Fibroblast of peridontal ligament (primary cell): ENCODE data around the gene PAPPA2.

ENCODE experiments used
- DNase-seq: peaks from one replicate; pipeline ENCODE4 v3.0.0-alpha.2; 2010; ENCODE audit errors: extremely low read depth

Gene PAPPA2

DNA sequence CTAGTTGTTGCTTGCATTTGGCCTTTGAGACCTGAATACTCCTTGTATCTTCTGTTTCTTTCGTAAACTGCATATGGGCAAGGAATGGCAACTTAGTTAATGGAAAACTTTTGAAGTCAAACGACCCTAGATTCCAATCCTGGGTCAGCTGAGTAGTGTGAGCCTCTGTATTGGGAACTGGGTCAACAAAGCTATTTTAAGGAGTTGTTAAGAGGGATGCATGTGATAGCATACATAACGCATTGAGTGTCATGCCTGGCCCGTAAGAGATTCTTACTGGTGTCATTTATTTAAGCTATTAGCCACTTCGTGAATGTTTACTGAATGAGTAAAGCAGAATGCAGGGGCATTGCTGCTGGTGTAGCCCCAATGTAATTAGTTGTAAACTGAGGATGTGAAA is 340.1 kb downstream of the PAPPA2 start:
- DNase-seq, result no peak

DNA sequence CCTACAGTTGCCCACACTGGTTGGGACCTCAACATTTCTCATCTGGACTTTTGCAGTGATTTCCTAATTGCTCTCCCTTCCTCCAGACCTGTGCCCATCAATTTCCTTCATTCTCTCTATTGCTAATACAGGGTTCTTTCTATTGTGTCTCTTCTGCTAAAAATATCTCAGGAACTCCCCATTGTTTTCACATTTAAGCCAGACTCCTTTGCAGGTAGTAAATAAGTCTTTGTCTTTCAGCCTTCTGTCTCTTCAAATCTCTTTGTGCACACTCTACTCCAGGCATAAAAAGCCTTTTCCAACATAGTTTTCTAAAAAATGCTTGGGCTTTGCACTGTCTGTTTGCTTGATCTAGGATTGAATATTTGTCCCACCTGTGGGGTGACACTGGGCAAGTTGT is 340.6 kb downstream of the PAPPA2 start:
- DNase-seq, result no peak

DNA sequence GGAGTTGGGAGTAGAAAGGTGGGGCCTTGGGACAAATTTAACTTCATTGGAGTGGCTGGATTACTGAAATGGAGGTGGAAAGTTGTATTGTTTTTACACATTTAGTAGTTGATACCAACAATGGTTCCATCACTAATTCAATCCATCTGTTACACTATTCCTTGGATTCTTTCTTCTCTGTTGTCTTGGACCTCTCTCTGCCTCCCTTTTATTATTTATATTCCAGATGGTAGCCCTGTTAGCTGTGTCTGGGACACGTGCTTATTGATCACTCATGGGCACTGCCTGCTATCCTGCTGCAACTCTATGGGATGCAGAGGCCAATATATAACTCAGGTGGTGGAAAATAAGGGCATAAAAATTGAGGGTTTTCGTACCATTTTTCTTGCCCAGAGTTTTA is 346.3 kb downstream of the PAPPA2 start:
- DNase-seq, result no peak

DNA sequence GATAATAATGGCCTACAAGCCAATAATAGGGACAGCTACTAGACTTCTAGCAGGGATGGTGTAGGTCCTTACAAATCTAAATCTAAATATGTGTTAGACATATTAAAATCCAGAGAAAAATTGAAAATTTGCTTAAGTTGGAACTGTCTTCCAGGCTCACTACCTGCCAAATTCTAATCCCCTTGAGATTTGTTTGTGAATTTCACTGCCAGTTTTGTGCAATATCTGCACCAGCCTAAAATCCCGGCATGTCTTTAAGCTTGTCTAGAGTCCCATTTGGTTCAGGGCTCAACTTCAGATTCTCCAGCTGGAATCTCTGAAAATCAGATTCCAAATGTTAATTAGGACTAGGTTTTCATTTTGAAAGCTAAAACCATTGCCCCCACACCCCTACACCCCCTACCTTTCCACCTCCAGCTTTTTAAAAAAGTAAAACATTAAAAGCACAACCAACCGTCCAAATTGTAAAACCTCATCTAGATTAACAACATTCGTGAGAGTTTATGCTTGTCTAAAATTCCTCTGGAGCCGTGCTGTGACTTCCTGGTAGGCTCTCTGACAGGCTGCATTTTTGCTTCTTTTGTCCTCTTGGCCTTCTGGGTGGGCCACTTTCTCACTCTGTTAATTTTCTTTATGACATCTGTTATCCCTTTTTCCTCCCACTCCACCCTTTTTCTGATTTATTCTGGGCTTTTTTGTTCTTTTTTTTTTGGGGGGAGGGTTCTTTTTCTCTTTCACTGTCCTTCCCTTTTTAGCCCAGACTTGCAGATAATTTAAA is 348.7 kb downstream of the PAPPA2 start:
- no peak for DNase-seq

DNA sequence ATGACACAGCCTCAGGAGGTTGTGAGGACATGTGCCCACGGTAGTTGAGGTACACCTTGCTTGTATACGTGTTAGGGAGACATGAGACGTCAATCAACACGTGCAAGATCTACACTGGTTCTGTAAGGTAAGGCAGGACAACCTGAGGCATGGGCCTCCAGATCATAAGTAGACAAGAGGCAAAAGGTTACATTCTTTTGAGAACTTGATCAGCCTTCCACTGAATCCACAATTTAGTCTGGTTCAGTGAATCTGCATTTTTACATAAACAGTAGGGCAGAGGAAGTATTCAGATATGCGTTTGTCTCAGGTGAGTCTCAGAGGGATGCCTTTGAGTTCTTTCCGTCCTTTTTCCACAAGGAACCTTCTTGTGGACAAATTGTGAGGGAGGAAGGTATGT is 352.6 kb downstream of the PAPPA2 start:
- no peak for DNase-seq

DNA sequence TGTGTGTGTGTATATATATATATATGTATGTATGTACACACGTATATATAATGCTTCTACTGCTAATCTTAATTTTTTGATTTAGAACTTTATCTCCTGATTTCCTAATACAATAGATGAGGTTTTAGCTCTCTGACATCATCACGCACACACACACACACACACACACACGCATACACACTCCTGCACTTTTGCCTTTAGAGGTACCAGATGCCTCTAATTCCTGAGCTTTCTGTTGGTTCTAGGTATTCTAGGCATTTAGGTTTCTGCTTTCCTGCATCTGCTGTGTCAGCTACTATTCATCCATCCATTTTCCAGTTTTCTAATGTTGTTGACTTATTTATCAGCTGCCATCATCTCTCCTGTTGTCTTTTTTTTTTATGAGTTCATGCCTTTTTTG is 353.3 kb downstream of the PAPPA2 start:
- DNase-seq, result no peak

DNA sequence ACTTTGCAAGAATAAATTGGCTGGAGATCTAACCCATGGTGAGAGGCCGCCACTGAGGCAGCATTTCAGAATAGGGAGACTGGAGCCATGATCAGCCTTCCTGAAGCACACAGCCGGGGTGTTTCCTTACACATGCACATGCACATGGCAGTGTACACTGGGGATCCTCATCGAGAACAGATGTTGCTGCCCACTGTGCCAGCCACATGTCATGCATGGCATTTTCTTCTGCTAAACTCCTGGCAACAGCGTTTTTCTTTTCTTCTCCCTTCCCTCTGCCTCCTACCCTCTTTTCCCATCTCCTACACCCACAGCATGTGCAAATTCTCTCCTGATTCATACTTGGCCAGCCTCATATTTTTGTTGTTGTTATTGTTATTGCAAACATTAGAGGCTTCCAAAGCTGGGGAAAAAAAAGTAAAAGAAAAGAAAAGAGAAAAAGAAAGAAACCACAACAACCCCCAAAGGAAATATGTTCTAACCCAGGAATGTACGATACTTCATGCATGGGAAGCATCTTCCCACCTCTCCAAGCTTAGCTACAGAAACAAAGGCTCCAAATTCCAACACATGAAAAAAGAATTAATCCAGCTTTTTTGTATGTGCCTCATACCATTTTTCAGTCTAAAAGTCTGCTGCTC is 357.5 kb downstream of the PAPPA2 start:
- DNase-seq, result no peak

DNA sequence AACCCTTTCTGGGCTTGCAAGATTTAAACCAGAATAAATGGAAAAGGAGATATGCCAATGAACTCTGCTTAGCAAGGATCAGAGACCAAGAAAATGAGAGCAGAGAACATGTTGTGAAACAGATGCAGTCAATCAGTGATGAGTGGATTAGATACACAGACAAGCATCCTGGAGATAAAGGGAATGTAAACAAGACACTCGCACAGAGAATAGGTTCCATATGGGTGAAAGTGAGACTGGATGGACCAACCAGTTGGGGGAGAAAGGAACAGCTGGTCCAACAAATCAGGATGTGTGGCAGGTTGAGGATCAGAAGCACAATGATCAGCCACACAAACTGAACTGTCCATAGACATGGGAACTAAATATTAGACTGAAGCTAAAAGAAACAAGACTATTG is 363.3 kb downstream of the PAPPA2 start:
- no peak for DNase-seq

DNA sequence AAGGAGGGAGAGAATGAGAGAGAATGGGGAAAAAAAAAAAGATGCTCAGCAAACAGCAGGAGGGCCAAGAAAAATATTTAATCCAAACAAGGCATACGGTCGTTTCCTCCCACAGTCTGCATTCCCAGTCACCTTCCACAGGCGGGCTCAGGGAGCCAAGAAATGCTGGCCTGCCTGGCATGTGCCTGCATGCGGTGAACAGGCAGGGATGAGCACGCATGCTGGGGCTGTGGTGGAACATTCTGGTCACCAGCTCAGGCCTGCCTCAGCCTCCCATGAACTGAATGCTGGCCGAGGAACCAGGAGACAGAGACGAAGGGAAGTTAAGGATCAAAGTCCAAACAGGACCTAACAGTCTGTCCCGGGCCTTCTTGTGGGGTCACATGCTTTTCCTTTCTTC is 366.3 kb downstream of the PAPPA2 start:
- DNase-seq, result no peak

DNA sequence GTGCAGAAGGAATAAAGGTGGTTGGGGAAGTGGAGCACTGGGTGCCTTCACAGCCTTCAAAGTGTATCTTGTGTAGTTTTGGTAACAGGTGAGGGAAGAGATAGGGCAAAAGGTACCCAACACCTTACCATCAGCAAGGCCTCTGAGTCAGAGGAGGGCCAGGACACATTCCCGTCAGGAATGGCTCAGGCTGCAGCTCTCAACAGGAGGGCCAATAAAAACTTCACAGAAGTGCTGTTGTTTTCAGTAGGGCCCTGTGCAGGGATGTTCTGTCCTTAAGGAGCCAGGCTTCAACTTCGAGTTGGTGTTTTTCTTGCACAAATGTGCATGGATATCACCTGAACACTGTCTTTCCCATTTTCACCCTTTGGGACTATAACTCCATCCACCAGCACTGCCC is 368.2 kb downstream of the PAPPA2 start:
- no peak for DNase-seq

DNA sequence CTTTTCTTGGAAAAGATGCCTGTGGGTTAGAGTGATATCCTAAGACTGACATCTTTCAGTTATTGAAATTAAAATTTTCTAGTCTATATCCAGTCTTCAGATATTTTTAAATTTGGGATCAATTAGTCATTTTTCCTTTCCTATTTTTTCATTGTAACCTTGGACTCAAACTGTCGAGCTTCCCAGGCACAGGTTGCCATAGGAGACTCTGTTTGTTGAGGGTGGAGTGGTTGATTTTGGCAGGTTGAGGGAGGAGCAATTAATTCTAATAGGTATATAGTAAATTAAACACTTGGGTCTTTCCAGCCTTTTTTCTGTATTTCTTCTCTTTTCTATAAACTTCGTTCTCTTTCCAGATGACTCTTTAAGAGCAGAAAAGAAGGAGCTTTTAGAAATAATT is 374.7 kb downstream of the PAPPA2 start:
- DNase-seq, result no peak

DNA sequence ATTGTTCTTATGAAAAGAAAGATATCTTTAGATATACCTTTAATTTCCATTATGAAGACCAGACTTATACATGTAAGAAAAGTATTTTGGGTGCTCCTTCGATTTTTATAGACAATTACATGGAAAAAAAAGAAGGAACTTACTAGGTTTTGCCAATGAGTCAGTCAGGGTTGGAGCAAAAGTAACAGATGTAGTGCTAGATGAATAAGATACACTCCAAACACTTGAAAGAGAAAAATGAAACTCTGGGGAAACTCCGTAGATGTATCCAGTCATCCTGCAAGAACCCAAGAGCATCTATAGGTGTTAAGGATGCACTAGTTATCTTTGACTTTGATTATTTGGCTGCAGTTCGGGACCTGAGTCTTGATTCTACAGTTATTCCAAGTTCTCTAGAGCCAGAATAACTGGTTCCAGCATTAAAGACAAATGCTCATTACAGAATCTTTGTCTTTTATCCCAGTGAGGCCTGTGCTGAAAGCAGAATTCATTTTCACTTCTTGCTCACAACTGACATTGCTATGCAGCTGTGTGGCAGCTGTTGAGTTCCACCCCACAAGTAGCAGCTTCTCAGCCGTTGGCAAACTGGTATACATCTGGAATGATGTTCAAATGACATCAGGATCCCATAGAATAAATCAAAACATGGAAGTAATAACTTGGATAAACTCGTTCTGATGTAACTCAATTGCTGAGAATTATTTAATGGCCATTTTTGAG is 375.5 kb downstream of the PAPPA2 start:
- DNase-seq, result no peak

DNA sequence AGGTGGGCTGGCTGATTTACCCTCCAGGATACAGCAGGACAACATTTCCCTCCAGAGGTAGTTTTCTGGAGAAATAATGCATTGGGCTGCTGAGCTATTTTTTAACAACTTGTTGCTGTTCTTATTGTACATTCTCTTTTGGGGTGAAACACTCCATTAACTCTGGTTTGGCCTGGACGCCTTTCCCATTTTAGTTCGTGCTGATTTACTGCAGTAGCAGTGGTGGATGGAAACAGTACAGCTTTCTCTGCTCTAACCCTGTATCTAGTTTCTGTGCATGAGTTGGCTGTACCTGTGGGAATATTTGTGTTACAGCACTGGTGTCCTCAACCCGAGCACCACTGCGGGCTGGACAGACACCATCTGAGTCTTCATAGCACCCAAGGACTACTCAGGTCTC is 376.2 kb downstream of the PAPPA2 start:
- no peak for DNase-seq

DNA sequence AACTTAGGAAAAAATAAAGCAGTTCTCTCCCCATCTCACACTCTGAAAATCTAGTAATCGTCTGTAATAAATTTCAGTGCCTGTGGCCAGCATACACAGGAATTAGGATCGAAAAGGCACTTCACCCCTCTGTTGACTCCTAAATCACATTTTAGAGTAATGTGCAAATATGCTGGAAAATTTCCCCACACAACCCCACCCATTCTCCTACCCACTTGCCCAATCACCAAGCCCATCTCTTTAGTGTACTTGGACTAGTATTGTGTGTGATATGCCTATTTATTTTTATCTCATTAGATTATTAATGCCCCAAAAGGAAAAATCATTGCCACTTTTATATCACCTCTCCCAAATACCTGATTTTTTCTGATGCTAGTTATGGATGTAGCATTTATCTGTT is 378.3 kb downstream of the PAPPA2 start:
- DNase-seq, result no peak

DNA sequence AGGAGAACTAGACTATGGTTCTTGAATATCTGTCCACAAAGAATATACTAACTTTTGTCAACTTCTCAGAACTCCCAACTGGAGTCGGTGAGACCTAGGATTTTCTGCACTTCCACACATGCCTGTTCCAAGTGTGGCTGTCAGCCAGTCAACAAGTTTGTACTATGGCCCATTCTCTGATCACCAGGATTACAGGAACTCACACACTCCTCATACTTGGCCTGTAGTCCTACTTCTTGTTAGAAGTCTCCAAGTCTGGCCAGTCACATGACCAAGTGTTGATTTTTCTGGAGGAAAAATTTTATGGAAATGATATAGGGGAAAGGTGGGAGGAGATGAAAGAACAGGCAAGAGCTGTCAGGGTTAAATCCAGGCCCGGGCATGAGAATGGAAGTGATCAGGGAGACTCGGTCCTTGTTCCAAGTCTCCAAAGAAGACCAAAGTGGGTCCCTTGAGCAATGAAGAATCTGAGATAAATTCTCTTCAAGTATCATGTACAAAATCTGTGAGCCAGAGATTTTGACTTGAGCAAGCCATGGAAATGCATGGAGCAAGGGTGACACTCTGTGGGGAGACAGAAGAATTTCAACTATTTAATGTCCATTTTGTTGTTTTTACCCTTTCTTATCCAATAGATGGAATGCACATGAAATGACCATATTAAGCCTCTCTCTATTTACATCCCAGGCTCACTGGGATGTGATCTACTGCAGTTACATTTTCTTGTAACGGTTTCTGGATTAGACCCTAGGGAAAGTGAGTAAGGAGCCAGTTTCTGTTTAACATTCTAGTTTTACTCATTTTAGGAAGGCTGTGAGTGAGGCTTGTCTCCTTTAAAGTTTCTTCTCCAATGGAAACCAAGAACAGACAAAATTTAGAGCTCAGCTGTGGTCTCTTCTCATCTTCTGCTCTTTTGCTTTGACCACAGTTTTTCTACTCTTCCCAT is 380.6 kb downstream of the PAPPA2 start:
- peak; percentile 27 for DNase-seq

DNA sequence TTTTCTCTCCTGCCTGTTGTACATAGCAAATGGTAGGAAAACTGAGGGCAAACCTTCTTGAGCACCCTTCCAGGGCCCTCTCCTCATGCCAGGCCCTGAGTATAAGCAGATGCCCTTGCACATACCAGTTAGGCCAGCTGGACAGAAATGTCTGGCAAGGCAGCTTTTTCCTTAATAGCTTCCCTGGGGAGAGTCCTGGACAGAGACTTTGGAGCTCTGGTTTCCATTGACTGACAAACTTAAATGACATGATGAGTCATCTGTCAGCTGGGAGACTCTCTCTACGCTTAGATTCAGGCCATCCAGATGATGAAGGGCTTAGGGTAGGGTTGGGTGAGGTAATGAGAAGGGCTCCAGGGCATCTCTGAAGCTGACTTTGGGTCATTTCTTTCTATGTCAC is 384.1 kb downstream of the PAPPA2 start:
- DNase-seq, result no peak

DNA sequence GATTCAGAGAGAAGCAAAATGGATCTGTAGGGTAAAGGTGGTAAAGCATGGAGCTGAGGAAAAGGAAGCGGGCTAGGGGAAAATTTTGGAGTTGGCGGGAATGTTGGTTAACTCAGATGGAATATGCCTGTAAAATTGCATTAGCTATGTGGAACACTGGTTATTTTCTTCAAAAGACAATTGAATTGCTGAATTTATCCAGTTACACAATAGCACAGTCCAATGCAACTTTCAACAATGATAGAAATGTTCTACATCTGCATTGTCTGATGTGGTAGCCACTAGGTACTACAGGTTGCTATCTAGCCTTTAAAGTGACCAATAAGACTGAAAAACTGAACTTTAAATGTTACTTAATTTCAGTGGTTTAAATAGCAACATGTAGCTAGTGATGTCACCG is 386.3 kb downstream of the PAPPA2 start:
- DNase-seq, result no peak

DNA sequence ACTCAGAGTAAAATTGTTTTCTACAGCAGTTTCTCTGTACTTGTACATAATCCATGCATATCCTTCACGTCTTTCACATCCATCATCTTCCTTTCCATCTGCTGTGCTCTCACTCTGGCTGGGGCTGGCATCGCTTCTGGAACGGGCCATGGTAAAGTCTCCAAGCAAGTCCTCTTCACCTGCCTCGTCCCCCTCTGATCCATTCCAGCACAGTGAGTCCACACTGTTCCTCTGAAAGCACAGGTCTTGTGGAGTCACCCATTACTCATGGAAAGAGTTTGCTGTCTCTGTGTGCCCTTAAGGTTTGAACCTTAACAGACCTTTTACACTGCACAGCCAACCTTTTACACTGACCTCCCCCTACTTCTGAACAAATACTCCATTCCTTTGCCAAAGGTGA is 387.9 kb downstream of the PAPPA2 start:
- DNase-seq, result no peak

DNA sequence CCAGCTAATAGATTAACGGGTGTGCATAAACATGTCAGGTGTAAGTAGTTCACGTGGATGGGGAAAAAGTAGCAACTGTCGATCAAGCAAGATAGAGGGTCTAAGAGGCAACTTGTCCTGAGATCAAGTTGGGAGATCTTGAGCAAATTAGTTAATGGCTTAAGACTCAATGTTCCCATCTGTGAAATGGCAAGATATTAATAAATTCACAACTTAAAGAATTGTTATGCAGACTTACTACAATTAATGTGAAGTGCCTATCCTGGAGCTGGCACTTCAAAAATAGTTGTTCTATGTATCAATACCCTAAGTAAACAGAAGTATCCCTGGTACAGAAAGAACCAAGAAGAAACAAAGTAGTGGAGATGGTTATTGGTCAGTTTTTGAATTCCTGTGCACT is 389.1 kb downstream of the PAPPA2 start:
- DNase-seq, result no peak

DNA sequence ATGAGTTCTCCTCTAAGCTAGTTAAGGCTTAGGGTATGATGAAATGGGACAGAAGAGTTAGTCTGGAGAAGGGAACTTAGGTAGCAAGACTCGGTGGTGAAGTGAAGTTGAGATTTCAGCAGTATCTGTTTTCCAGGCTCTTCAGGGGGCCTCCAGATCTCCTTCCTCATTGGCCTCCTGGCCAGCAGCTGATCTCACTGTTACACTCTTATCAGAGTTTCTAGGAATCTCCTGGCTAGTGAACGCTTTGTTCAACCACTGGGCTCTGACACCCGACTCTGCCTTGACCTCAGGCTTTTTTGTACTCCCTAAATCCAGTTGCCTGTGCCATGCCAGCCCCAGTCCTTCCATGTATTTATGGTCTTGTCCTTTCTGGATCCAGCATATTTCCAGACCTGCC is 390.5 kb downstream of the PAPPA2 start:
- DNase-seq, result no peak

DNA sequence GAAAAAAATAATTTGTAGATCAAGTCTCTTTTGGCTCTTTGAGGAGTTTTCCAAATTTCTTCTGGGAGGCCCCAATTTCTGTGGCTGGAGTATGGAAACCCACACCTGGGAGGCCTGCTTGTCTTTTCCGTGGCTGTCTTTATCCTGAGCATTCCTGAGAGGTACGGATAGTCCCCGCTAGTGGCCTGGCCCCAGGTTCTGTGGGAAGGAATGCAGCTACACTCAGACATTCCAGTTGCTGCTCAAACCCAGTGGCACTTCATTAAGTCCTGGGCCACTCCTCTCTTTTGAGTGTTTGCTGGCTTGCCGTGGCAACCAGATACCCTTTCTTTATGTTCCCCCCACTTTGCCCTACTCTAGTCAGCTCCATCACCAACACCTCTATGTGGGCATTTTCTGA is 391.1 kb downstream of the PAPPA2 start:
- DNase-seq, result no peak
